ENCODE results near the gene SNX10.

SNX10 gene

DNA sequence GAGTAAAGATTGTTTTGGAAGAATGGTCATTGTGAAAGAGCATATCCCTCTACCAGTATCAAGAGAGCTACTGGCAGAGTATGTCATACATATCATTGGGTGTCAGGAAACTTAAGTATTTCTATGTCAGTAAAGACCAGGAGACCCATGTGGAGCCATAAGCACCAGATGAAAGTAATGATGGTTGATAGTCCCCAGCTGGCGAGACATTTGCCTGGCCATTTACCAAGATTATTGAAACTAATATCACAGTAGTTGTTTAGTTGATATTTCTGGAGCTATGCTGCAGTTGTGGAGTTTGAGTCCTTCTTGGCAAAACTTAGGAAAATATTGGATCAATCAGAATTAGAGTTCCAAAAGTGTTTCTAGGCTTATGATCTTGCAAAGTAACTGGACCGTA, 114.8 kb downstream of the SNX10 start:
- no peak overlapping the region for H3K4me3 ChIP-seq (ENCODE audit: low read depth, low read length)
- TF ChIP-seq, protein P1, sequence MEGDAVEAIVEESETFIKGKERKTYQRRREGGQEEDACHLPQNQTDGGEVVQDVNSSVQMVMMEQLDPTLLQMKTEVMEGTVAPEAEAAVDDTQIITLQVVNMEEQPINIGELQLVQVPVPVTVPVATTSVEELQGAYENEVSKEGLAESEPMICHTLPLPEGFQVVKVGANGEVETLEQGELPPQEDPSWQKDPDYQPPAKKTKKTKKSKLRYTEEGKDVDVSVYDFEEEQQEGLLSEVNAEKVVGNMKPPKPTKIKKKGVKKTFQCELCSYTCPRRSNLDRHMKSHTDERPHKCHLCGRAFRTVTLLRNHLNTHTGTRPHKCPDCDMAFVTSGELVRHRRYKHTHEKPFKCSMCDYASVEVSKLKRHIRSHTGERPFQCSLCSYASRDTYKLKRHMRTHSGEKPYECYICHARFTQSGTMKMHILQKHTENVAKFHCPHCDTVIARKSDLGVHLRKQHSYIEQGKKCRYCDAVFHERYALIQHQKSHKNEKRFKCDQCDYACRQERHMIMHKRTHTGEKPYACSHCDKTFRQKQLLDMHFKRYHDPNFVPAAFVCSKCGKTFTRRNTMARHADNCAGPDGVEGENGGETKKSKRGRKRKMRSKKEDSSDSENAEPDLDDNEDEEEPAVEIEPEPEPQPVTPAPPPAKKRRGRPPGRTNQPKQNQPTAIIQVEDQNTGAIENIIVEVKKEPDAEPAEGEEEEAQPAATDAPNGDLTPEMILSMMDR (conservative IDR thresholded peaks at IDR 0.05; ENCODE audit: low read depth, low read length): no peak
- no peak for DNase-seq (ENCODE audit: low read depth)

DNA sequence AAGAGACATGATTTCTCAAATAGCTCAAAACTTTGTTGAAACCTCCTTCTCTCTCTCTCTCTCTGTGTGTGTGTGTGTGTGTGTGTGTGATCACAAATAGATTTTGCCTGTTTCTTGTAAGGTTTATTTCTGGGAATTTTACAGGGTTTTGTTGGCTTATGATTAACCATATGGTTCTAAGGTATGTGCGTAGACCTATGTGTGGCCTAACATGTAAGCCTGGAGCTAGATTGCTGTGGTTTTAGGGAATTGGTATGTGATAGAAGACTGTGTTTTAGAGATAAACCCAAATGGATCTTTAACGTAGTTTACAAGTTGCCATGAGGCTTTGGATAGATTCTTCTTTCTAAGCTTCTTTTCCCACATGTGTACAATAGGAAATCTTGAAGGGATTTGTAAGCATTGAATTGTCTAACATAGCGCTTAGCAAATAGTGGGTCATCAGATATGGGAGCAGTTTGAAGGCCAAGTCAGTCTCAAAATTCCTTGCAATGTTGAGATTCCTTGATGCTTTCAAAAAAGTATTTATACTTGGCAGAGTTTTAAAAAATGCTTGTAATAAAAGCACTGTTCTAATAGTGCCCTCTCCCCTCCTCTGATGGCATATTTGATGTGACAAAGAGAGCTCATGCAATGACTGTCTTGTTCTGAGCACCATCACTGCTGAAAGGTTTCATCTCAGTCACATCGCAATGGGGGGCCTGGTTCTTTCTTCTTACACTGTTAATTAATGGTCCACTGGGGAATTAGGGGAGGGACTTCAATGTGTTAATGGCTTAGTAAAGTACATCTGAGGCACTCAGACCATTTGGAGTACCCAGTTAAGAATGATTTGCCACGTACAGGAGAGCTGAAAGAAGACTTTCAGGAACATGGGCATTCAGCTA, 118.2 kb downstream of the SNX10 start:
- DNase-seq (ENCODE audit: low read depth): no peak
- TF ChIP-seq, protein P1 (conservative IDR thresholded peaks at IDR 0.05; ENCODE audit: low read depth, low read length): no peak
- no peak overlapping the region for H3K4me3 ChIP-seq (ENCODE audit: low read depth, low read length)

DNA sequence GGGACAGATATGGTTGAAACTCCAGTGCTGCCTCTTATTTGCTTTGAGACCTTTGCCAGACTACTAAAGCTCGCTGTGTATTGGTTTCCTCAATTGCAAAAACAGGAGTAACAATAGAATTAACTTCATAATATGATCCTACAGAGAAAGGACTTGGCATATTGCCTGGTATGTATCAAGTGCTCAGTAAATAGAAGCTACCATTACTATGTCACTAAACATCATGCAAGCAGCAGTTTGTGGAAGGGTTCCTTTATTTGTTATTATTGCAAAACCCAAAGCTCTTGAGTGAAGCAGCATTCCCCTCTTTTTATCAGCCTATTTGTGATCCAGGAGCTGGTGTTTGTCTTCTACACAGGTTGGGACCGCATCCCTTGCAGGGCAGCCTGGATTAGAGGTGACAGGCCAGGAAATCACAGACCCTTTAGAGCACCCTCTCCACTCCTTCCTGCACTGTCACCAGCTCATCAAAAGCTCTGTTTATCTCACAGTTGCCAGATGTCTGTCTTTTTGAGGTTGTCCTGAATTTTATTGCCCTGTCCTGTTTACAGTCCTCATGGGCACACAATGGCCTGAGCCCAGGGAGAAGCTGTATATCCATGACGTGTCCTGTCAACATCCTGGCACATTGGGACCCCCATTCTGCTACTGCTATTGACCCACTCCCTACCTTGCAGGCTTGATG, 121.5 kb downstream of the SNX10 start:
- TF ChIP-seq, protein P1 (conservative IDR thresholded peaks at IDR 0.05; ENCODE audit: low read depth, low read length): no peak
- no peak for DNase-seq (ENCODE audit: low read depth)
- H3K4me3 ChIP-seq (ENCODE audit: low read depth, low read length): no peak overlapping the region

DNA sequence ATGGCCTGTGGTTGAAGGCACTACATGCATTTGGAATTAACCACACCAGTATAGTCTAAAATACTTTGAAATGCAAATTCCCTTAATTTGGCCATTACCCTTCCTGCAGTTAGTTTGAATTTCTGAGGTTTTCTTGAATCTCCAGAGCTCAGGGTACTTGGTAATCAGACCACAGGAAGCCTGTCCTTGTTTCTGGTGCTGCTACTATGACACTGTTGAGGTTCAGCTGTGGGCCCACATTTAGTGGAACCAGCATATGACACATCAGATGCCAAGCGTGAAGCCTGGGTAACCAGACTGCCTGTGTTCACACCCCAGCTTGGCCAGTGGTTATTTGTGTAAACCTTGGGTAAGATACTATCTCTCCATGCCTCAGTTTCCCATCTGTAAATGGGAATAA, 124.3 kb downstream of the SNX10 start:
- no peak for DNase-seq (ENCODE audit: low read depth)
- TF ChIP-seq, protein P1 (conservative IDR thresholded peaks at IDR 0.05; ENCODE audit: low read depth, low read length): no peak

DNA sequence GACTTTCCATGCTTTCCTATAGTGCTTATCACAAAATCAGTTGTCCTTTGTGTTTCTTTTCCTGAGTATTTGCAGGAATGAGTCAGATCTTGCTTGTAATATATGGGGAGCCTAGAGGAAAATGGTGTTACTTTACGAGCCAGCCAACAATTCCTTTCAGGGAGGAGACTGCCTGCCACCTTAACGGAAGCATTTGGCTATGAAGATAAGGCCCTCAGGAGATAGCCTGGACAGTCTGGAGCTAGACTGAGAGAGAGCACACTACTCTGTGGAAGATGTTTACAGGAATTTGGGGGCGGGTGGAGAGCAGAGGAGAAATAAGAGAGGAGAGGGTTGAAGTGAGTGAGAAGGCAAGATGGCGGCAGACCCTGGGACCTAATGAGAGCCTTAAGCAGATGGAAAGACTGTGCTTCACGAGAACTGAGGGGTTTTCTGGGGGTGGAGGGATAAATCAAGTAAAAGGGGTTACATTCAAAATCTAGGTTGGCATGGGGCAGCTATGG, 126.3 kb downstream of the SNX10 start:
- no peak overlapping the region for H3K4me3 ChIP-seq (ENCODE audit: low read depth, low read length)
- TF ChIP-seq, protein P1 (conservative IDR thresholded peaks at IDR 0.05; ENCODE audit: low read depth, low read length): no peak
- no peak for DNase-seq (ENCODE audit: low read depth)

More for the DNA sequence above, 124.3 kb downstream of the SNX10 start:
- H3K4me3 ChIP-seq (ENCODE audit: low read depth, low read length): no peak overlapping the region

DNA sequence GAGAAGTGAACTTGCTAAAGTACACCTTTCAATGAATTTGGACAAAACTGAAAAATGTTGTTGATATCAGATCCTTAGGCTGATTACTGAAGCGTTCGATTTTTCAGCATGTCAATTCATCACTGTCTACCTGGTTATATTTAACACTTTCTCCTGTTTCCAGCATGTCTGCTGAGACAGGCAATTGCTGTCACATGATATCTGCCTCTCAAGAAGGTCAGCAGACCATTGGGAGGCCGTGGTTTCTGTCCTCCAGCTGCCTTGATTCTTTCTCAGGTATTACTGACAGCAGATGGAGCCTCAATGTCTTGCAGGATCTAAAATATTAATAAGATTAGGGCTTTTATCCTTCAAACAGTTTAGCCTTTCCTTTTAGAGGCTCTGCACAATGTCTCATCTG, 127.5 kb downstream of the SNX10 start:
- H3K4me3 ChIP-seq (ENCODE audit: low read depth, low read length): no peak overlapping the region
- no peak for DNase-seq (ENCODE audit: low read depth)
- TF ChIP-seq, protein P1 (conservative IDR thresholded peaks at IDR 0.05; ENCODE audit: low read depth, low read length): no peak
